ENCODE results near the gene TECTA.

TECTA gene, protein sequence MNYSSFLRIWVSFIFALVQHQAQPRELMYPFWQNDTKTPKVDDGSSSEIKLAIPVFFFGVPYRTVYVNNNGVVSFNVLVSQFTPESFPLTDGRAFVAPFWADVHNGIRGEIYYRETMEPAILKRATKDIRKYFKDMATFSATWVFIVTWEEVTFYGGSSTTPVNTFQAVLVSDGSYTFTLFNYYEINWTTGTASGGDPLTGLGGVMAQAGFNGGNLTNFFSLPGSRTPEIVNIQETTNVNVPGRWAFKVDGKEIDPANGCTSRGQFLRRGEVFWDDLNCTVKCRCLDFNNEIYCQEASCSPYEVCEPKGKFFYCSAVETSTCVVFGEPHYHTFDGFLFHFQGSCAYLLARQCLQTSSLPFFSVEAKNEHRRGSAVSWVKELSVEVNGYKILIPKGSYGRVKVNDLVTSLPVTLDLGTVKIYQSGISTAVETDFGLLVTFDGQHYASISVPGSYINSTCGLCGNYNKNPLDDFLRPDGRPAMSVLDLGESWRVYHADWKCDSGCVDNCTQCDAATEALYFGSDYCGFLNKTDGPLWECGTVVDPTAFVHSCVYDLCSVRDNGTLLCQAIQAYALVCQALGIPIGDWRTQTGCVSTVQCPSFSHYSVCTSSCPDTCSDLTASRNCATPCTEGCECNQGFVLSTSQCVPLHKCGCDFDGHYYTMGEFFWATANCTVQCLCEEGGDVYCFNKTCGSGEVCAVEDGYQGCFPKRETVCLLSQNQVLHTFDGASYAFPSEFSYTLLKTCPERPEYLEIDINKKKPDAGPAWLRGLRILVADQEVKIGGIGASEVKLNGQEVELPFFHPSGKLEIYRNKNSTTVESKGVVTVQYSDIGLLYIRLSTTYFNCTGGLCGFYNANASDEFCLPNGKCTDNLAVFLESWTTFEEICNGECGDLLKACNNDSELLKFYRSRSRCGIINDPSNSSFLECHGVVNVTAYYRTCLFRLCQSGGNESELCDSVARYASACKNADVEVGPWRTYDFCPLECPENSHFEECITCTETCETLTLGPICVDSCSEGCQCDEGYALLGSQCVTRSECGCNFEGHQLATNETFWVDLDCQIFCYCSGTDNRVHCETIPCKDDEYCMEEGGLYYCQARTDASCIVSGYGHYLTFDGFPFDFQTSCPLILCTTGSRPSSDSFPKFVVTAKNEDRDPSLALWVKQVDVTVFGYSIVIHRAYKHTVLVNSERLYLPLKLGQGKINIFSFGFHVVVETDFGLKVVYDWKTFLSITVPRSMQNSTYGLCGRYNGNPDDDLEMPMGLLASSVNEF (N-terminal part only)

DNA sequence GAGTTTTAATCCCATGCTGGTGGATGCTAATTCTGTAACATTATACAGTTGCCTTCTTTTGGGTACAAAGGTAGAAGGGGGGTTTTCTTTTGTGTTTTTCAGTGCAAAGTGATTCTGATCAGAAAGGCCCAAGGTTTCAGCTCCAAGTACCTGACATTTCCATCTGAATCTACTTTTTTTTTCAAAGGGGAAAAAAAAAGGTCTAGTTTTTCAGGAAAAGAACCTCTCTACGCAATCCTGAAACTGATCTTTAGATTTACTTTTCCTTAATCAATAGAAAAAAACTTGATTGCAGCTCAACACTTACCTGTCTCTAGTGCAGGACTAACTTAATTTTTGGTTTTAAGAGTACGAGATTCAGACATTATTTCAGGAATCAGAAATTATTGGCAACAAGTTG is at the start of gene TECTA:
TECTA (plus strand) TSS at position 301 of the 400 bp plus-strand sequence. CDS start 1,423 bp downstream, outside the sequence.
- DNase-seq = no peak
- ATAC-seq = no peak

DNA sequence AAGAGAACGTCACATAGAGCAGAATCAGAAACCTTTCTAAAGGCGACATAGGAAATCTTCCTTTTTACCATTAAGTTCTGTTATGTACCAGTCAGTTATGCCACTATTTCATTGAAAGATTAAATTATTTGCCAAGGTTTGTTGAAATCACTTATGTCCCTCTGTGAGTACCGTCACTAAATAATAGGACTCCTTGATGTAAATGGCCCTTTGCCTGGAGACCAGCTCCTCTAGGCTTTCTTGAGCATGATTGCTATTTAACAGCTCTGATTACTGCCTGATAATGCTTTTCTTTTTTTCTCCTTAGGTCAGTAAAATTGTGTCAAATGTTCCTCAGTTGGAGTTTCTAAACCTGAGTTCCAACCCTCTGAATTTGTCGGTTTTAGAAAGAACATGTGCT is 47.8 kb upstream of the TECTA start:
- ATAC-seq = no peak
- DNase-seq = no peak

DNA sequence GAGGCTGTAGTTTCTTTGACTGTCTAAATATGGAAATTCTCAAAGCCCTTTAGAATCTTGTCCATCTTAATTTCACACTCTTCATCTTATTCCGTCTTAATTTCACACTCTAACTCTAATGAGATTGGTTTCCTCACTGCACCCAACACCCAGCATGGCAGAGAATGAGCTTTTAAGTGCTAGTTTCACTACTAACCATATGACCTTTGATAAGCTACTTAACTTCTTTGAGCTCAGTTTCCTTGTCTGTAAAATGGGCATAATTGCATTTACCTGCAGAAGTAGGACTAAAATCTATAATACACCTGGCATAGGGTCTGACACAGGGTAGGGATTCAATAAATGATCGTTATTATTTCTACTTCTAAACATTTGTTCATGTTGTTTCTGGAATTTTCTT is 46.8 kb upstream of the TECTA start:
- ATAC-seq (no peak), DNase-seq (no peak)

DNA sequence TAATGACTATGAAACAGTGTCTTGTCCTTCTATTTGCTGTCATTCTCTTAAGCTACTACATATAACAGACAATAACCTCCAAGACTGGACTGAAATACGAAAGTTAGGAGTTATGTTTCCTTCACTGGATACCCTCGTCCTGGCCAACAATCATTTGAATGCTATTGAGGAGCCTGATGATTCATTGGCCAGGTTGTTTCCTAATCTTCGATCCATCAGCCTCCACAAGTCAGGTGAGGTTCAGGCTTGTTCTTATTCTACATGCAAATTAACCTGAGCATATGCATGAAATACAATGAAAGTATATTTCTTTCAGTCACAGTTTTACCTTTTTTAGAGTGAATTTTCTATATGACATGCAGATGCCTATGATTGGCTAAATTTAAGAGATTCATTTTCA is 46.0 kb upstream of the TECTA start:
- DNase-seq (no peak), ATAC-seq (no peak)

DNA sequence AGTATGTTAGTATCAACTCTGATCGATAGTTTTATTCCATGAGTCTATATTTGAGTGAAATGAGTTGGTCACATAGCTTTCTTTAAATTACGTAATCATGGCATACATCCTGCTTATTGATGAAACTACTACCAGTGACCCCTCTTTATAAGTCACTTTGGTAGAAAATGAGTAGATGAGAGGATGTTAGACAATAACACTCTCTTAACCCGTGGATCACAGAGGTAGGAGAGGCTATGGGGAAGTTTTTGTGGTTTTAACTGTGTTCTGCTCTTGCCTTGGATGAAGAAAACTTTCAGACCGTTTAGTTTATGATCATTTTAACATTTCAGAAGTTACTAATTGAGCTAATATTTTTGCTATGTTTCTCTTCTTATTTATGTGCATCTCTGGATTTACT is 43.1 kb upstream of the TECTA start:
- ATAC-seq = no peak
- no peak for DNase-seq

DNA sequence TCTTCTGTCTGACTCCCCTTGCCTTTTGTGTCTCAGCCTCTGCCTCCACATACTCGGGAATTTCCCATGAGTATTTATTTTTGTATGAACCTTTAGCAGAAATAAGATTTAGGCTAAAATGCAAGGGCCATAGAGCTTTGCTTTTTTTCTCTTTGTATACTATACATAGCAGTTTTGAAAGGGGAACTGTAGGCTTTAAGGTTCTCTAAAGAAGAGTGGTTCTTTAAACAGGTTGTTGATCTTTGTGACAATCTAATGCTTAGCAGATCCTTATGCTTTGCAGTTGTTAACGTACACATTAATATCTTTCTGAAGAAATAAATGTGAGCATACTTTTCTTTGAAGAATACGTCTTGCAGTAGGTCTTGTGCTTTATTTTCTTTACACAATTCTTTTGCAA is 42.1 kb upstream of the TECTA start:
- no peak for ATAC-seq
- no peak for DNase-seq

DNA sequence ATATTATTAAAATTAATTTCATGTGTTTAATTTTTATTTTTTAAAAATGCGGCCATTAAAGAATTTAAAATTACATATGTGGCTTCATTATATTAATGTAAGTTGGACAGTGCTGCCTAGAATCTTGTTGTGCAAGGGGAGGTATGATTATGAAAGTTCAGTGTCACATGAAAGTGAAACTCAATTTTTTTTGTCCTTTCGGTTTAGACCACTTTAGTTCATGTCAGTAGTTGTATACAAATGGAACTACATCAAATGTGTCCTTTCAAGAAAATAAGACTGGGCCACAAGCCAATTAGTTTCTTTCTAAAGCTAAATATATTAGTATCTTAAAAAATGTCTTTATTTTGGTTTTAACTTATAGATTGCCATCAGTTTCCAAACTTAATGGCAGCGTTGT is 41.4 kb upstream of the TECTA start:
- no peak for ATAC-seq
- no peak for DNase-seq

DNA sequence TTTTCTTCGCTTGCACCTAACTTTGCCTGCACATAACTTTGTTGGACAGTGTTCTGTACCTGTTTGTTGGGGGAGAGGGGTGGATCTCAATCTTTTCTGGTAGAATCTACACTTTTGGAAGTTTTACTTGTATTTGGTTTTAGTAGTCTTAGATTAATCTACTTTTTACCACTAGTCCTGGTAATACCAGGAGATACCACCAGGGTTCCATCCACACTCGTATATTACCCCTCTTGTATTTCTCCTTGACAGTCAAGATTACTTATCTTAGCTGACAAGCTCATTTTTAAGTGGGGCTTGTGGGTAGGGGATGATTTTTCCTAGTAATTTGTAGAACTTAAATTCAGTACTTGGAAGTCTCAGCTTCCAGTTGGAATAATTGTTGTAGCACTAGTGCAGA is 37.3 kb upstream of the TECTA start:
- no peak for DNase-seq
- ATAC-seq = no peak

DNA sequence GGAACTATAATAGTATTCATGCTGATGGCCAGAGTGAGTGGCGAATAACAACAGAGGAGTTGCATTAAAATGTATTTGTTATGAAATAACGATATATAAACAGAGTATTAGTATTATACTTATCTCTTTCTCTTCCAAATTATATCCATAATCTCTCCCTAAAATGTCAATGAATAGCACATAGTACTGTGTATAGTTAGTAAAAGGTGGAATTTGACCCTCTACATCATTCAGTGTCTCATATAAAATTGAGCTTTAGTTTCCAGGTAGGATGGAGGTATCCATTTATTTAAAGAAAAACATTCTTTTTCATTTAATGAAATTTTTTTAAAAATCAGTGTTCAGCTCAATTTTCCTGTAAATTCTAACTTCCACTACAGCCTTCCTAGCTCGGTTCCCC is 34.4 kb upstream of the TECTA start:
- ATAC-seq = no peak
- no peak for DNase-seq

DNA sequence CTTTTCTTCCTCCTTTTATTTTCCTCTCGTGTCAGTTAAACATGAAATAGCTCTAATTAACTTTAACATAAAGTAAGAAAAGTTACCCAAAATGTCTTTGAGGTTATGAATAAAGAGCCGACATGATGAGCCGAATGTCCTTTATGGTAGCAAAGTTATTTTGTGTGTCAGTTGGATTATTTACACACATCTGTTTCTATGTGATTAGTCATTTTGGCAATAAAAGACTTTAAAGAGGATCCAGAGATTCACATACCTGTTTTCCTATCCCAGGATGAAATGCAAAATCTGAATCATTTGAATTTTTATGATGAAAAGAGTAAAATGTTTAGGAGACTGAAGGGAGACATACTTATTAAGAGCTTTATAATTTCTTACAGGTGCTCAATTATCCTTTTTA is 34.0 kb upstream of the TECTA start:
- ATAC-seq (no peak), DNase-seq (no peak)

DNA sequence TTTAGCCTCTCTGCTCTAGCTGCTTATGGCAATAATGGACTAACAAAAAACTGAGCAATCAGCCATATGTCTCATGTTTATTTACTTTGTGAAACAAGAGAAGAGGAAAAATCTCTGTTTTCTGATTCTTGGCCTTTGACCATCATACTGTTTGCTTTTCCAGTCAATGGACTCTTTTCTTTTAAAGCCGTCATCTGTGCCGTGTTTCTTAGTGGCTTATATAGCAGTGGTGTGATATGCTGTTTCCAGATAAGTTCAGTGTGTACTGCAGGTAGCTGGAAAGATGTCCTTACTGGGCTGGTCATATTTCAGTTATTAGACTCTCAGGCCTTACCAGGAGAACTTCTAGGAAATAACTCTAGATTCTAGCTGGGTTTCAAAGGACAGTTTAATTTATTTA is 33.6 kb upstream of the TECTA start:
- DNase-seq (no peak), ATAC-seq (no peak)

DNA sequence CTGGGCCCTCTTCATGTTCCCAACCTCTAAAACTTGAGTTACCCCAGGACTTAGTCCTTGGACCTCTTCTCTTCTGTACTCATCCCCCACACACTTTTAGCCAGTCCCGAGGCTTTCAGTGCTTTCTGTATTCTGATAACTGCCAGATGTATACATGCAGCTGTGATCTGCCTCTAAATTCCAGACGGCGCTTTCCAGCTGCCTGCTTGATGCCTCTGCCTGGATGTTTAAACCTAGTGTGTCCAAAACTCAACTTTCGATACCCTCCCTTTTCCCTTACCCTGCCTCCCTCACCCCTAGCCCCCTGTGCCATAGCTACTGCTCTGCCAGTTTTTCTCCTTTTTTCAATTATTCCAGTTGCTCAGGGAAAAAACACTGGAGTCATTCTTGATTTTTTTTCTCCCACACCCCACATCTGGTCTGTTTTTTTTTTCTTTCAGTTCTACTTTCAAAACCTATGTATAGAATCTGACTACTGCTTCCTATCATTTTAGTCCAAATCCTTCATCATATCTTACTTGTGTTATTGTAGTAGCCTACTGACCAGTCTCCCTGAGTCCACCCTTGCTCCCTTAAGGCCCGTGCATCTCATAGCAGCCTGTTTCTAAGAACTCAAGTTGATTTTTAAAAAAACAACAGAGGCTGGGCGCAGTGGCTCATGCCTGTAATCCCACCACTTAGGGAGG is 32.9 kb upstream of the TECTA start:
- no peak for ATAC-seq
- no peak for DNase-seq

DNA sequence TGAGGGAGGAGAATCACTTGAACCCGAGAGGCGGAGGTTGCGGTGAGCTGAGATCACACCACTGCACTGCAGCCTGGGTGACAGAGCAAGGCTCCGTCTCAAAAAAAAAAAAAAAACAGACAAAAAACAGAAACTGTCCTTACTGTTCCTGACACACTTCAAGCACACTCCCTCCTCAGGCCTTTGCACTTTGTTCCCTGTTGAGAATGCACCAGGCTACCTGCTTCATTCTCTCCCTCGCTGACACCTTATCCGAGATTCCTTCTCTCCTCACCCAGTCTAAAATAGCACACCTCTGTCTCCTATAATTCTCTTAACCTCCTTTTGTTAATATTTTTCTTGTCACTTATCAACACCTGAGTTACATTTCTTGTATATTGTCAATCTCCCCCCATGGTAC is 32.3 kb upstream of the TECTA start:
- ATAC-seq (no peak), DNase-seq (no peak)

DNA sequence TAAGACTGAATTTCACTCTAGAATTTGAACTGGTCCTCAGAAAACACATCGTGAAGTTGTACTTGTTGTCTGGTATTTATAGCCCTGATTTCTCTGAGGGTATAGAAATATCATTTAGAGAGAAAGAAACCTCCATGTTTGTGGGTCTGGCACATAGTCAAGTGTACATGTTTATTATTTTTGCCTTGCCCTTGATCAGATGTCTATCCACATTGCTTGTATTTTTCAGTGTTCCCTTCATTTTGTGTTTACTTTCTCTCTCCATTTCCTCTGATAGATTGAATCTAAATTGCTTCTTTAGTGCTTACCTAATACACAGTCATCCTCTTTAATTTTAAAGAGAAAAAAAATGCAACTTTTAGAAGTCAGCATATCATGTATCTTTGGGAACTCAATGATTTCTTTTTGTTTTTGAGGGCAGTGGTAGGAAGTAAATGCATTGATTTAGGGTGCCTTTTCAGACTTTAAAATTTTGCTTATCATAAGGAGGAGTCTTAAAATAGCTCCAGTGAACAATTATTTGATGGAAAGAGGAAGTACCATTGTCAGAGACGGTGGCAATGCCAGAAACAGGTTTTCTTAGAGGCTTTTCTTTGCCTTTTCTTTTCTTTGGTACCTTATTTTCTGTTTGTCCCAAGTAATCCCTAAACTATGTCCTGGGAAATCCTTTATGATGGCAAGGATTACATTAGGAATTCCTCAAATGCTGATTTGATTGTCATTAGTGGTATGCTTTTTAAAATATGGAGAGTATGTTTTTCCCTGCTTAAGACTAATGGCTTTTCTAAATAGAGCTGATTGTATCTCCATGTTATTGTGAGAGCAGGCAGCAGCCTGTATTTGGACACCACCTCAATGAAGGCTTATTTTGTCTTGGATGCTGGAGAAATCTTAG is 29.8 kb upstream of the TECTA start:
- no peak for ATAC-seq
- no peak for DNase-seq

DNA sequence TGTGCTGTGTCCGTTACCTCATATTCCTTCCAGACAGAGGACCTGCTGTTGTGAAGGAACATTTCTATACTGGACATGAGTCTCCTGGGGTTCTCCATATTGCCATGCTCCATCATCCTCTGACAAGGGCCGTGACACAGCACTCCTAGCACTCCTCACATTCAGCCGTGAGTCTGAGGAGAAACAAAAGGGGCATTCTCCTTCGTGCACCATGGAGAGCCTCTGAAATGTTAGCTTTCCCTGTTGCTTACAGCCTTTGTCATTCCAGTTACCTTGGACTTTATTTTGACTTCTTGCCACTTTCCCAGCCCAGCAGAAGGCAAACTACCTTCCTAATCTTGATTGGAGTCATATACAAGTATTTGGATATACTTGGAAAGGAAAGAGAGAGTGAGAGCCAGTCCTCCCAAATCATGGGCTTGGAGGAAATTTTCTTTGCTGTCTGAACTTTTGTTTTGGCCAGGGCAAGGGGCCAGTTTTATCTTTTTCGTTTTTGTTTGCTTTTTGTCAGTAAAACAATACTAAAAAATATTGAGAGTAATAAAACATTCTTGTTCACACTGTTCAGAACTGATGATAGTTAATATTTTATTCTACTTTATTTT is 29.1 kb upstream of the TECTA start:
- DNase-seq (no peak), ATAC-seq (no peak)

DNA sequence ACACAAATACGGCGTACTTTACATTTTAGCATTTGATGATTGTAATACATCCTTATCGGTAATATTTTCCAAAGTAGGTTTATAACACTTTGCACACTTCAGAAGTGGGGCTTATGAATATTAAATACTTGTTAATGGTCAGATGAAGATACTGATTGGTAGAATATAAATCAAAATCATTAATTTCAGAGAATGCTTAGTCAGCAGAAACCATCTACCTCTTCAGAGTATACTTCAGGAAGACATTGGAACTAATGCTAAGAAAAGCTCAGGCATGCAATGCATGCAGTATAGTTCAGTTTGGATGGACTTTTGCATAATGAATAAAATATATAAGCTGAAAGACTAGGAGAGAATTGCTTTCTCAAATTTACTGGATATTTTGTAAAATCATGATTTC is 19.7 kb upstream of the TECTA start:
- DNase-seq (no peak), ATAC-seq (no peak)

DNA sequence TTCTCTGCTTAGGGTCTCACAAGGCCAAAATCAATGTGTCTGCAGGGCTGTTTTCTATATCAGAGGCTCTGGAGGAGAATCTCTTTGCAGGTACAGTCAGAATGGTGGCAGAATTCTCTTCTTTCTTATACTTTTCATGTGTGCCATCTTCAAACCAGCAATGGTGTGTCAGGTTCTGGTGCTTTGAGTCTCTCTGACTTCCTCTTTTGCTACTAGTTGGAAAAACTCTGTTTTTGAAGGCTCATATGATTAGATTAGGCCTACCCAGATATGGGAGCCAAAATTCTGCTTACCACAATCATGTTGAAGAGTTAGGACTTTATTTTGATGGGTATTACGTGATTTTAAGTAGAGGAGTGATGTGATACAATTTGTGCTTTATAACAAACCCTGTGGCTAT is 18.8 kb upstream of the TECTA start:
- no peak for ATAC-seq
- no peak for DNase-seq

DNA sequence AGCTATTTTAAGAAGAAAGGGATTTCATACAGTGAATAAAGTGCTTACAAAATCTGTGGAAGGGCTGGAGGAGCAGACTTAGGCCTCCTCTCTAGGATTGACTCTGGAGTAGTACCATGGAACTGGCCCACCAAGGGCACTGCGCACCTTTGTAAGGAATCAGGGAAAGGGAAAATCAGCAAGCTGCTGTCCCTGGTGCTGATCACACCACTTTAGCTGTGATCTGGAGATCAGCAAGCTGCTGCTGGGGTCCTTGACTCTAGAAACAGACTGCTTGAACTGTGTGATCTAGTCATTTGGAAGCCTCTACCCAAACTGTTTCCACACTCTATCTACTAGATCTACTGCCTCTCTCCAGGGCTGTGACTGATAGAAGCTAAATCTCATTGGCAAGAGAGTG is 18.4 kb upstream of the TECTA start:
- ATAC-seq (no peak), DNase-seq (no peak)

DNA sequence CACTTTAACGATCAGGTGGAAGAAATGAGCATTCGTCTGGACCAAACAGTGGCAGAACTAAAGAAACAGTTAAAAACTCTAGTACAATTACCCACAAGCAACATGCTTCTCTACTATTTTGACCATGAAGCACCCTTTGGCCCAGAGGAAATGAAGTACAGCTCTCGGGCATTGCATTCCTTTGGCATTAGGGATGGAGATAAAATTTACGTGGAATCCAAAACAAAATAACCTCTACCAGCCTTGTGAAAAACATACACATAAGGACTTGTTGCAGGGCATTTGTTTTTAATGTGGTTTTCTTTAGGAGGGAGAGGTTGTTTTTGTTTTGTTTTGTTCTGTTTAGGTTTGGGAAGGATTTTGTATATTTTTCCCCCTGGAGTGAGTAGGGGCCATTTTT is 14.2 kb upstream of the TECTA start:
- ATAC-seq (no peak), DNase-seq (no peak)

DNA sequence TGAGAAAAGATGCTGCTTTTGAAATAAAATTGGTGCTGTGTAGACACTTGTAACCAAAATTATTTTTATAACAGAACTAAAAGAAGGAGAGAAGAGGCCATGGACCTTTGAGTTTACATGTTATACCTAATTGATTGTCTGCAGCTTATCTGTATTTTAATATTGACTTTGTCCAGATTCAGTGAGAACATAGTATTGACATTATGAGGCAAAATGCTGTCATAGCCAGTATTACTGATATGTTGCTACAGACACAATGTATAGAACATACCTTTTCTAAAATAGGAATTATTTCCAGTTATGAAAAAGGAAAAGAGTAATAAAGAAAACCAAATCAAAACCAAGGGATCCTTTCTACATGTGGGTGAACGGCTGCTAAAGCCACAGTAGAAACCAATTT is 11.5 kb upstream of the TECTA start:
- ATAC-seq (no peak), DNase-seq (no peak)

All from stimulated activated naive CD8-positive, alpha-beta T cell treated with anti-CD3 and anti-CD28 coated beads, Interleukin-15, Interleukin-2, amounts not matched to agents 100 U/mL and 50 U/mL, for 24 hours (primary cell).